ENCODE data around the gene TMEM121. TPM values are rescaled to one million over a fixed set of nuclear protein-coding genes. Genes with fewer than 3 reads are reported as not detected.

TMEM121 gene
- total and polyA plus RNA-seq, 11 donors, result 1.0 to 4.4 (median 1.9) TPM

- peaks cover 11 to 41% (median 27%) of the 10 kb centered on the region in 12 donors for H3K4me1 ChIP-seq
- H3K4me3 ChIP-seq, result peak overlapping the region in 1 of 12 donors; percentile 77
- no peak for TF ChIP-seq CTCF (IDR thresholded peaks at IDR 0.05)
- no peak for TF ChIP-seq POLR2A (IDR thresholded peaks at IDR 0.05)
- DNase-seq, result peak in 1 of 5 donors; percentile 38
- ATAC-seq, result peak in 1 of 4 donors; percentile 39
- WGBS, 4 donors, result 83 to 85% (median 84%) methylated on average over 17 to 19 of the region's 19 CpGs
- peaks cover 0 to 28% (median 0%) of the 10 kb centered on the region in 9 donors for H3K27me3 ChIP-seq
- H3K36me3 ChIP-seq, result no peaks in the 10 kb centered on the region
- H3K9me3 ChIP-seq, result no peaks in the 10 kb centered on the region
- intact Hi-C loops (cut with DNase I), result loop anchor here in 2 of 10 donors (5.0 to 10.0 kb wide), 2 partner anchors 158 to 346 kb away; partner anchors contain the start of gene NUDT14 (in 1 of the 2)
- H3K27ac ChIP-seq, result peak overlapping the region in 1 of 12 donors; percentile 41
Observed at GRCh38 chr14:105530285-105531087, 4.1 kb downstream of the TMEM121 start.

DNA sequence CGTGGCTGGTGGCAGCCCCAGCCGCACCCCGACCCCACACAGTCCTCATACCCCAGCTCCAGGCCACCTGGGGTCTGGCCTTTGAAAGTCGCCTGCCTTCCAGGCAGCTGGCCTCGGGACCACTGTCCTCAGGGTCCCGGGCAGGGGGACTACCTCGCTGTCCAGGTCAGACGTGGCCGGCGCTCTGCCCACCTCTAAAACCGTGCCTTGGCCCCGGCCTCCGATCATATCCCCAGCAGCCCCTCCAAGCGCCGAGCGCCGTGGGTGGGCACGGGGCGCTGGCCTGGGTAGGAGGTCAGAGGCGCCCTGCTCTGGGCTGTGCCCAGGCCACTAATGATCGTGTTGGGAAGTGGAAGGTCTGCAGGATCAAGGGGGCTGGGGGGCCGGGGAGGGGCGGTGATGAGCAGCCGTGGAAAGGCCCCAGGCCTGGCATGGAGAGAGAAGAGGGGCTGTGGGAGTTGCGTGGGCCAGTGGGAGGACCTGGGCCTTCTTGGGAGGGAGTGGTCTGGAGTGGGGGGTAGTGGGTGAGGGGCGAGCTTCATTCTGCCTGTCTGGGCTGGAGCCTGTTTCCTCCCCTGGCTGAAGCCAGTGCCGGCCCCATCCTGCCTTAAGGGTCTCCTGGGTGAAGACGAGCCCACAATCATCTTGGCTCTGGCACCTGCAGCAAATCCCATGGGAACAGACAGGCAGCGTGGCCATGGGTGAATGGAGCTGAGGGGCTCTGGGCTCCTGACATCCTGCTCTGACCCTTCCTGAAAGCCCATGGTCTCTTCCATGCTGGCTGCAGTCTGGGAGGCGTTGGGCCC, 4.9 kb downstream of the TMEM121 start:
- Histone ChIP-seq H3K4me1 (peaks cover 11 to 36% (median 24%) of the 10 kb centered on the region in 12 donors), H3K4me3 (no peak overlapping the region), H3K9me3 (no peaks in the 10 kb centered on the region), H3K27ac (no peak overlapping the region), H3K27me3 (peaks cover 0 to 28% (median 0%) of the 10 kb centered on the region in 9 donors), H3K36me3 (no peaks in the 10 kb centered on the region)
- intact Hi-C loops (cut with DNase I), result loop anchor here in 2 of 10 donors (5.0 to 10.0 kb wide), 2 partner anchors 159 to 346 kb away; partner anchors contain the start of gene NUDT14 (in 1 of the 2)
- TF ChIP-seq CTCF (IDR thresholded peaks at IDR 0.05) (no peak), POLR2A (IDR thresholded peaks at IDR 0.05) (no peak)
- ATAC-seq, result no peak
- no peak for DNase-seq
- 93 to 95% (median 94%) methylated on average over 24 to 30 of the region's 30 CpGs for WGBS, 4 donors

DNA sequence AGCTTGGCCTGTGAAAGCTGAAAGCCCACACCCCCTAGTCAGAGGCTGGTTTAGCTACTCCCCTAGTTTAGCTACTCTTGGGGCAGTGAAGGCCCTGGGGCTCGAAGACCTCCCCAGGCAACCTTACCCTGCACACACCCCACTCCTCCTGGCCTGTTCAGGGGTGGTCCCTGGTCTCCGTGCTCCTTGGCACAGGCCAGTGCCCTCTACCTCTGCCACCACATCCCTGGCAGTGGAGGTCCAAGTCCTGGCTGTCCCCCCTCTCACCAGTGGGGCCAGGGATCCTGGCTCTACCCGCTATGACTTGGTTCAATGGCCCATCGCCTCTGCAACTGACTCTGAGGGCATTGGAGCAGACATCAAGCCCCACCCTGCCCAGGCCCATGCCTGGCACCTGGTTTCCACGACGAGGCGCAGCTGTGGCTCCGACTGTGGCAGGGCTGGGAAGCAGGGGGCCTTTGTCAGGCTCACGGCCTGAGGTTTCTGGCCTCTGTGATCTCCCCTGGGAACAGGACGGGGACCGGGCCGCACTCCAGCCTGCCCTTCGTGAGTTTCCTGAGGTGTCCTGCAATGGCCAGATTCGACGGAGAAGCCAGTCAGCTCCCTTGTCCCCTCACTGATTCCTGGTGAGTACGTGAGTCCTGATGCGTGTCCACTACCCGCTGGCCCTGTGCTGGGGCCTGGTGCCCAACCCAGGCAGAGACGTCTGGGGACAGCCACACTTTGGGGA, 5.7 kb downstream of the TMEM121 start:
- TF ChIP-seq CTCF (IDR thresholded peaks at IDR 0.05), result no peak
- 72 to 85% (median 81%) methylated on average over 15 to 19 of the region's 19 CpGs for WGBS, 4 donors
- Histone ChIP-seq H3K36me3 (no peaks in the 10 kb centered on the region), H3K4me1 (peaks cover 7 to 32% (median 20%) of the 10 kb centered on the region in 12 donors), H3K27me3 (peaks cover 0 to 24% (median 6%) of the 10 kb centered on the region in 9 donors), H3K27ac (no peak overlapping the region), H3K4me3 (no peak overlapping the region), H3K9me3 (no peaks in the 10 kb centered on the region)
- no peak for ATAC-seq
- DNase-seq, result no peak
- intact Hi-C loops (cut with DNase I), result loop anchor here in 2 of 10 donors (5.0 to 10.0 kb wide), 2 partner anchors 160 to 347 kb away; partner anchors contain the start of gene NUDT14 (in 1 of the 2)

All from heart left ventricle (tissue), 16 donors.